CD4-positive, alpha-beta memory T cell (primary cell): ENCODE data around the gene NFATC2. TPM values are rescaled to one million over a fixed set of nuclear protein-coding genes. Genes with fewer than 3 reads are reported as not detected.
A peak's percentile ranks its signal among the peaks of the same experiment; 100 is the strongest.

ENCODE experiments used
- CTCF ChIA-PET: fragments of 350-600 bp; sonication (Branson Sonifier 250); formaldehyde crosslinking; loops from one replicate; lab custom pipeline; 2021; ENCODE audit warnings: inconsistent platforms; ENCODE audit not compliant: partially characterized antibody; lab: Charles Lee
- POLR2A ChIA-PET: fragments of 350-600 bp; sonication (Branson Sonifier 250); formaldehyde crosslinking; loops from one replicate; lab custom pipeline; 2021; ENCODE audit not compliant: partially characterized antibody; lab: Charles Lee
- DNase-seq, 5 donors: peaks; one replicate each; pipeline versions ENCODE4 v3.0.0 to v3.0.0-alpha.2; 2020 to 2022; ENCODE audit warnings: mixed read lengths in 1 of 5
- H3K27ac ChIP-seq: one replicate; pipeline ENCODE4 v1.7.0; 2013; ENCODE audit warnings: low read depth, low read length
- H3K27me3 ChIP-seq: 2 replicates; pipeline ENCODE4 v1.7.0; 2013; ENCODE audit warnings: mild to moderate bottlenecking, low read length, moderate library complexity; ENCODE audit not compliant: insufficient read depth
- H3K36me3 ChIP-seq: 2 replicates; pipeline ENCODE4 v1.7.0; 2013; ENCODE audit warnings: mild to moderate bottlenecking, low read length, moderate library complexity; ENCODE audit not compliant: insufficient read depth
- H3K4me1 ChIP-seq: 2 replicates; pipeline ENCODE4 v1.7.0; 2013; ENCODE audit warnings: mild to moderate bottlenecking, low read length, moderate library complexity; ENCODE audit not compliant: insufficient read depth
- H3K4me3 ChIP-seq, 2 donors: one replicate each; pipeline ENCODE4 v1.7.0; 2013; ENCODE audit warnings: low read length in 2 of 2, mild to moderate bottlenecking in 1 of 2
- H3K9me3 ChIP-seq, 2 donors: one replicate each; pipeline ENCODE4 v1.7.0; 2013; ENCODE audit warnings: low read length in 2 of 2, control low read depth in 1 of 2; ENCODE audit not compliant: control insufficient read depth in 1 of 2
- H3K27ac Mint-ChIP-seq, 7 donors: one replicate each; pipeline ENCODE4 v1.8.0; 2020 to 2021; ENCODE audit warnings: mixed read lengths in 7 of 7, mild to moderate bottlenecking in 6 of 7, inconsistent platforms in 3 of 7, moderate library complexity in 3 of 7
- H3K27me3 Mint-ChIP-seq, 2 donors: one replicate each; pipeline ENCODE4 v1.8.0; 2020 to 2021; ENCODE audit warnings: mixed read lengths in 2 of 2
- H3K36me3 Mint-ChIP-seq, 2 donors: one replicate each; pipeline ENCODE4 v1.8.0; 2020 to 2021; ENCODE audit warnings: mixed read lengths in 2 of 2, inconsistent platforms in 1 of 2, mild to moderate bottlenecking in 1 of 2
- H3K4me1 Mint-ChIP-seq, 4 donors: one replicate each; pipeline ENCODE4 v1.8.0; 2020 to 2021; ENCODE audit warnings: mixed read lengths in 4 of 4, mild to moderate bottlenecking in 1 of 4
- H3K4me3 Mint-ChIP-seq, 8 donors: one replicate each; pipeline ENCODE4 v1.8.0; 2020 to 2021; ENCODE audit warnings: mixed read lengths in 8 of 8, mild to moderate bottlenecking in 7 of 8, moderate library complexity in 6 of 8, inconsistent platforms in 3 of 8
- H3K9me3 Mint-ChIP-seq, 8 donors: one replicate each; pipeline ENCODE4 v1.8.0; 2020 to 2021; ENCODE audit warnings: mixed read lengths in 8 of 8, mild to moderate bottlenecking in 5 of 8, inconsistent platforms in 3 of 8, moderate library complexity in 1 of 8
- intact Hi-C: fragments of 100-400 bp; cut with micrococcal nuclease; formaldehyde crosslinking; loops from one replicate; pipeline ENCODE4 v1.15.1; 2023
- polyA plus RNA-seq, 2 donors: library from polyadenylated mRNA; unstranded; fragments of 300-500 nt; fragmentation: Illumina TruSeq; gene quantifications; one replicate each; pipeline ENCODE4 v1.2.3, GENCODE V29; 2021
- total RNA-seq, 2 experiments: library from RNA; stranded (reverse); gene quantifications; one replicate each; pipeline ENCODE4 v1.2.3, GENCODE V29; 2021

NFATC2 gene
- total and polyA plus RNA-seq, 4 experiments from 2014 or later = 14.0 to 71.6 (median 53.7) TPM

DNA sequence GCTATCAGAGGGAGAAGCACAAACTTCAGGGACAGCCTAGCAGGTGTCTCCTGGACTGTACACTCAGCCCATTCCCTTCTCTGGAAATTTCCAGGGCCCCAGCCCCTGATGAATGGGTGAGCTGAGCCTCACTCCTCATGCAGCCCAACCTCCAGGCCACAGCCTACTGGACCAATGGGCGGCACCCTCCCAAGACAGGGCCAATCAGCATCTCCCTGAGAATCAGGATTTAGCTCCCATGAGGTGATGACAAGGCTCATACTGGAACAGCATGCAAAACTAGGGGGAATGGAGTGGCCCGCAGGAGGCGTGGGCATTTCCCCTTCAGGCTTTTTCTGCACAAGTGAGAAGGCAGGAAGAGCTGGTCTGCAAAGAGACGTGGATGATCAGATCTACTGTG lies 29.0 kb downstream of the NFATC2 start:
- DNase-seq = peak in 1 of 5 donors; percentile 31
- ChIA-PET POLR2A (interaction anchor here (1.1 to 6.3 kb wide), 12 partner anchors 8 to 112 kb away, joined by 3 to 84 read pairs (median 8); partner anchors contain the start of gene NFATC2), CTCF (interaction anchor here (1.0 to 2.9 kb wide), 12 partner anchors 8 to 127 kb away, joined by 3 to 15 read pairs (median 5); partner anchors contain the start of gene NFATC2)
- Histone ChIP-seq H3K9me3 (no peaks in the 10 kb centered on the region), H3K4me1 (peaks cover 86% of the 10 kb centered on the region), H3K36me3 (peaks cover 29% of the 10 kb centered on the region), H3K4me3 (no peak overlapping the region), H3K27ac (peak overlapping the region; percentile 24), H3K27me3 (no peaks in the 10 kb centered on the region)
- intact Hi-C loops = no loop called here
- Mint-ChIP-seq H3K27me3 (no peaks in the 10 kb centered on the region), H3K9me3 (no peaks in the 10 kb centered on the region), H3K4me1 (peaks cover 68 to 95% (median 78%) of the 10 kb centered on the region in 4 donors), H3K27ac (peak overlapping the region in 3 of 7 donors; percentile 81 to 85 (median 83)), H3K4me3 (peak overlapping the region in 6 of 8 donors; percentile 5 to 62 (median 30)), H3K36me3 (peaks cover 58 to 82% of the 10 kb centered on the region in 2 donors)

GRCh38 chr20:51512645-51513044 lies 29.9 kb downstream of the NFATC2 start:
- ChIA-PET CTCF (interaction anchor here (1.4 to 2.9 kb wide), 5 partner anchors 24 to 126 kb away, joined by 3 to 15 read pairs (median 12); partner anchors contain the start of gene NFATC2), POLR2A (interaction anchor here (1.4 to 6.3 kb wide), 7 partner anchors 13 to 108 kb away, joined by 3 to 84 read pairs (median 19); partner anchors contain the start of gene NFATC2)
- H3K27ac ChIP-seq = peak overlapping the region; percentile 31
- no peaks in the 10 kb centered on the region for H3K27me3 ChIP-seq
- peaks cover 35% of the 10 kb centered on the region for H3K36me3 ChIP-seq
- Mint-ChIP-seq H3K4me3 (peak overlapping the region; percentile 33 to 71 (median 56)), H3K27me3 (no peaks in the 10 kb centered on the region), H3K36me3 (peaks cover 52 to 81% of the 10 kb centered on the region in 2 donors), H3K27ac (peak overlapping the region; percentile 55 to 95 (median 85)), H3K9me3 (no peaks in the 10 kb centered on the region), H3K4me1 (peaks cover 63 to 91% (median 75%) of the 10 kb centered on the region in 4 donors)
- H3K4me1 ChIP-seq = peaks cover 86% of the 10 kb centered on the region
- no peak overlapping the region for H3K4me3 ChIP-seq
- intact Hi-C loops = no loop called here
- peak in 3 of 5 donors; percentile 35 to 50 (median 35) for DNase-seq
- H3K9me3 ChIP-seq = no peaks in the 10 kb centered on the region

DNA sequence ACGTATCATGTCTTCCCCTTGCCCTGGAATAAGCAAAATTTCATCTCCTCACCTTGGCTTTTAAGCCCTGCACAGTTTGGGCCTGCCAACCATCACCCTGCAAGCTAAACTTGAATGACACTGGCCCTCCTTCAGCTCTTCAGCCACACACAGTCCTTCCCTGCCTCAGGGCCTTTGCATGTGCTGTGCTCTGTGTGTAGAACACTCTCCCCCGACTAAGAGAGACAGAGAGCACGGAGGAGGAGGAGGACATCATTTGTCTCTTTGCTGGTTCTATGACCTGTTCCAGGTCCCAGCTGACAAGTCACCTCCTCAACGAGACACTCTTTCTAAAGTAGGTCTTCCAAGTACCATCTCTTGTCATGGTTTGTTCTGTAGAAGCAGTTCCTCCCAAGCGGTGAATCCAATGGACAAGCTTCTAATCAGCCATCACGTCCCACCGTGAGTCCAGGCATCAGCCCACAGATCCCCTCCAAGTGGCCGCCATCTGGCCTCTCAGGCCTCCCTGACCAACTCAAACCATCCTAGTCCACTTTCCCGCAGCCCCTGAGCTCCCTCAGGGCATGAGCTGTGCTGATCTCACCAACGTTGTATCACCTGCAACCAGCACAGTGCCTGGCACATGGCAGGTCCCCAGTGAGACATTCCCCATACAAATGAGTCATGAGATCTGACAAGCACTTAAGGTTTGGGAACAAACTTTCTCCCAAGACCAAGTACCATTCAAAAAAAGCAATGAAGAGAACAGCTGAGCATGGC lies 30.5 kb downstream of the NFATC2 start:
- H3K9me3 Mint-ChIP-seq = no peaks in the 10 kb centered on the region
- Histone ChIP-seq H3K4me1 (peaks cover 84% of the 10 kb centered on the region), H3K27me3 (no peaks in the 10 kb centered on the region), H3K27ac (peak overlapping the region; percentile 31), H3K36me3 (peaks cover 37% of the 10 kb centered on the region), H3K9me3 (no peaks in the 10 kb centered on the region), H3K4me3 (no peak overlapping the region)
- H3K4me3 Mint-ChIP-seq = peak overlapping the region; percentile 33 to 71 (median 56)
- peaks cover 54 to 83% of the 10 kb centered on the region in 2 donors for H3K36me3 Mint-ChIP-seq
- intact Hi-C loops = no loop called here
- DNase-seq = no peak
- peaks cover 65 to 93% (median 79%) of the 10 kb centered on the region in 4 donors for H3K4me1 Mint-ChIP-seq
- ChIA-PET CTCF (interaction anchor here (0.8 to 2.9 kb wide), 6 partner anchors 14 to 126 kb away, joined by 3 to 15 read pairs (median 8); partner anchors contain the start of gene NFATC2), POLR2A (interaction anchor here (1.4 to 6.3 kb wide), 9 partner anchors 12 to 108 kb away, joined by 3 to 84 read pairs (median 15); partner anchors contain the start of gene NFATC2)
- no peaks in the 10 kb centered on the region for H3K27me3 Mint-ChIP-seq
- peak overlapping the region; percentile 55 to 95 (median 85) for H3K27ac Mint-ChIP-seq

GRCh38 chr20:51510936-51511605 lies 31.4 kb downstream of the NFATC2 start:
- intact Hi-C loops = no loop called here
- Mint-ChIP-seq H3K4me3 (peak overlapping the region in 4 of 8 donors; percentile 23 to 71 (median 38)), H3K9me3 (no peaks in the 10 kb centered on the region), H3K4me1 (peaks cover 58 to 83% (median 72%) of the 10 kb centered on the region in 4 donors), H3K36me3 (peaks cover 46 to 79% of the 10 kb centered on the region in 2 donors), H3K27me3 (no peaks in the 10 kb centered on the region), H3K27ac (peak overlapping the region; percentile 48 to 95 (median 85))
- ChIA-PET CTCF (interaction anchor here (0.8 to 1.5 kb wide), 4 partner anchors 15 to 125 kb away, joined by 3 to 6 read pairs (median 3); no protein-coding TSS in a partner anchor), POLR2A (interaction anchor here (1.4 to 6.3 kb wide), 4 partner anchors 11 to 31 kb away, joined by 3 to 84 read pairs (median 7); partner anchors contain the start of gene NFATC2)
- peaks cover 75% of the 10 kb centered on the region for H3K4me1 ChIP-seq
- H3K27me3 ChIP-seq = no peaks in the 10 kb centered on the region
- no peak for DNase-seq
- peaks cover 38% of the 10 kb centered on the region for H3K36me3 ChIP-seq
- H3K9me3 ChIP-seq = no peaks in the 10 kb centered on the region
- H3K27ac ChIP-seq = no peak overlapping the region
- no peak overlapping the region for H3K4me3 ChIP-seq

GRCh38 chr20:51510169-51510568 lies 32.4 kb downstream of the NFATC2 start:
- ChIA-PET CTCF (interaction anchor here (1.0 to 1.3 kb wide), 4 partner anchors 9 to 124 kb away, joined by 3 to 6 read pairs (median 4); no protein-coding TSS in a partner anchor), POLR2A (interaction anchor here (0.8 to 3.6 kb wide), 5 partner anchors 9 to 32 kb away, joined by 3 to 11 read pairs (median 3); partner anchors contain the start of gene NFATC2)
- Histone ChIP-seq H3K27me3 (no peaks in the 10 kb centered on the region), H3K9me3 (no peaks in the 10 kb centered on the region), H3K36me3 (peaks cover 45% of the 10 kb centered on the region), H3K27ac (no peak overlapping the region), H3K4me3 (no peak overlapping the region), H3K4me1 (peaks cover 66% of the 10 kb centered on the region)
- Mint-ChIP-seq H3K4me3 (no peak overlapping the region), H3K27me3 (no peaks in the 10 kb centered on the region), H3K9me3 (no peaks in the 10 kb centered on the region), H3K36me3 (peaks cover 46 to 76% of the 10 kb centered on the region in 2 donors), H3K4me1 (peaks cover 51 to 76% (median 67%) of the 10 kb centered on the region in 4 donors), H3K27ac (peak overlapping the region in 2 of 7 donors; percentile 37 to 85)
- intact Hi-C loops = no loop called here
- no peak for DNase-seq

GRCh38 chr20:51509208-51509607 lies 33.3 kb downstream of the NFATC2 start:
- H3K4me1 Mint-ChIP-seq = peaks cover 48 to 73% (median 63%) of the 10 kb centered on the region in 4 donors
- peaks cover 44 to 74% of the 10 kb centered on the region in 2 donors for H3K36me3 Mint-ChIP-seq
- H3K4me3 Mint-ChIP-seq = peak overlapping the region in 1 of 8 donors; percentile 13
- ChIA-PET CTCF (interaction anchor here (1.0 to 1.3 kb wide), 3 partner anchors 8 to 123 kb away, joined by 3 to 5 read pairs (median 3); no protein-coding TSS in a partner anchor), POLR2A (interaction anchor here (0.8 to 3.6 kb wide), 4 partner anchors 8 to 33 kb away, joined by 3 to 11 read pairs (median 4); partner anchors contain the start of gene NFATC2)
- H3K27me3 ChIP-seq = no peaks in the 10 kb centered on the region
- H3K4me3 ChIP-seq = no peak overlapping the region
- H3K27ac ChIP-seq = no peak overlapping the region
- intact Hi-C loops = no loop called here
- no peak for DNase-seq
- peak overlapping the region; percentile 59 to 90 (median 86) for H3K27ac Mint-ChIP-seq
- H3K9me3 ChIP-seq = no peaks in the 10 kb centered on the region
- peaks cover 56% of the 10 kb centered on the region for H3K4me1 ChIP-seq
- no peaks in the 10 kb centered on the region for H3K27me3 Mint-ChIP-seq
- peaks cover 42% of the 10 kb centered on the region for H3K36me3 ChIP-seq
- no peaks in the 10 kb centered on the region for H3K9me3 Mint-ChIP-seq
